Fibroblast of lung (primary cell): ENCODE measurements around the gene MAJIN.

Source experiments
- EZH2 ChIP-seq: IDR thresholded peaks from 2 replicates; pipeline ENCODE4 v1.5.1; 2012; ENCODE audit warnings: low read length, control low read depth, mild to moderate bottlenecking; ENCODE audit errors: missing control alignments
- TF ChIP-seq, protein P1 (sequence below), 2 donors: IDR thresholded peaks in 1 of 2; conservative IDR thresholded peaks in 1 of 2; 1 replicate in 1 of 2; 2 replicates in 1 of 2; pipeline ENCODE4 v1.5.1; 2011 to 2012; ENCODE audit warnings: low read length in 2 of 2, control low read depth in 1 of 2, inconsistent platforms in 1 of 2, low read depth in 1 of 2, mild to moderate bottlenecking in 1 of 2

GRCh38 chr11:64909653-64910343, 62.1 kb downstream of the MAJIN start:
- TF ChIP-seq, protein P1, sequence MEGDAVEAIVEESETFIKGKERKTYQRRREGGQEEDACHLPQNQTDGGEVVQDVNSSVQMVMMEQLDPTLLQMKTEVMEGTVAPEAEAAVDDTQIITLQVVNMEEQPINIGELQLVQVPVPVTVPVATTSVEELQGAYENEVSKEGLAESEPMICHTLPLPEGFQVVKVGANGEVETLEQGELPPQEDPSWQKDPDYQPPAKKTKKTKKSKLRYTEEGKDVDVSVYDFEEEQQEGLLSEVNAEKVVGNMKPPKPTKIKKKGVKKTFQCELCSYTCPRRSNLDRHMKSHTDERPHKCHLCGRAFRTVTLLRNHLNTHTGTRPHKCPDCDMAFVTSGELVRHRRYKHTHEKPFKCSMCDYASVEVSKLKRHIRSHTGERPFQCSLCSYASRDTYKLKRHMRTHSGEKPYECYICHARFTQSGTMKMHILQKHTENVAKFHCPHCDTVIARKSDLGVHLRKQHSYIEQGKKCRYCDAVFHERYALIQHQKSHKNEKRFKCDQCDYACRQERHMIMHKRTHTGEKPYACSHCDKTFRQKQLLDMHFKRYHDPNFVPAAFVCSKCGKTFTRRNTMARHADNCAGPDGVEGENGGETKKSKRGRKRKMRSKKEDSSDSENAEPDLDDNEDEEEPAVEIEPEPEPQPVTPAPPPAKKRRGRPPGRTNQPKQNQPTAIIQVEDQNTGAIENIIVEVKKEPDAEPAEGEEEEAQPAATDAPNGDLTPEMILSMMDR (conservative IDR thresholded peaks at IDR 0.05 in 1 of 2, IDR thresholded peaks at IDR 0.05 in 1 of 2; ENCODE audit: low read depth in 1 of 2, low read length in 2 of 2): no peak
- no peak for TF ChIP-seq EZH2
